Measurements from ENCODE around the gene CCL25. TPM values are rescaled to one million over a fixed set of nuclear protein-coding genes. Genes with fewer than 3 reads are reported as not detected.

Gene CCL25
- total RNA-seq, 1 donor from 2014 or later, result not detected

- TF ChIP-seq CTCF (conservative IDR thresholded peaks at IDR 0.05; ENCODE audit: low read depth, low read length), result no peak
- no peak for DNase-seq (ENCODE audit: low read depth)
- no peak overlapping the region for H3K4me3 ChIP-seq (ENCODE audit: low read depth, low read length)
Measured at GRCh38 chr19:8045872-8046568, 6.5 kb upstream of the CCL25 start.

GRCh38 chr19:8046569-8047165 is 5.9 kb upstream of the CCL25 start:
- DNase-seq (ENCODE audit: low read depth), result no peak
- H3K4me3 ChIP-seq (ENCODE audit: low read depth, low read length), result no peak overlapping the region
- TF ChIP-seq CTCF (conservative IDR thresholded peaks at IDR 0.05; ENCODE audit: low read depth, low read length), result no peak

- peak overlapping the region; percentile 33 for H3K4me3 ChIP-seq (ENCODE audit: low read depth, low read length)
- DNase-seq (ENCODE audit: low read depth), result no peak
- no peak for TF ChIP-seq CTCF (conservative IDR thresholded peaks at IDR 0.05; ENCODE audit: low read depth, low read length)
Measured at GRCh38 chr19:8050274-8051096, 2.1 kb upstream of the CCL25 start.

GRCh38 chr19:8054169-8054568 is 1.6 kb downstream of the CCL25 start:
- DNase-seq (ENCODE audit: low read depth), result no peak
- no peak overlapping the region for H3K4me3 ChIP-seq (ENCODE audit: low read depth, low read length)
- no peak for TF ChIP-seq CTCF (conservative IDR thresholded peaks at IDR 0.05; ENCODE audit: low read depth, low read length)

GRCh38 chr19:8056533-8056932 is 4.0 kb downstream of the CCL25 start:
- DNase-seq (ENCODE audit: low read depth), result no peak
- no peak overlapping the region for H3K4me3 ChIP-seq (ENCODE audit: low read depth, low read length)
- no peak for TF ChIP-seq CTCF (conservative IDR thresholded peaks at IDR 0.05; ENCODE audit: low read depth, low read length)

GRCh38 chr19:8057545-8058270 is 5.1 kb downstream of the CCL25 start:
- TF ChIP-seq CTCF (conservative IDR thresholded peaks at IDR 0.05; ENCODE audit: low read depth, low read length), result no peak
- DNase-seq (ENCODE audit: low read depth), result no peak
- no peak overlapping the region for H3K4me3 ChIP-seq (ENCODE audit: low read depth, low read length)

All from epithelial cell of proximal tubule (primary cell).